Panc1 (cell line): Measurements from ENCODE around the gene RPEL1.
A peak's percentile ranks its signal among the peaks of the same experiment; 100 is the strongest.
"Not testable (repeated sequence)": the region's sequence is repeated elsewhere in the genome, so short reads cannot be mapped to it uniquely, and the experiment has no call there.

ENCODE experiments used
- CTCF ChIP-seq: fragments of 450-650 bp; IDR thresholded peaks from 2 replicates; pipeline ENCODE4 v1.5.1; 2017; ENCODE audit warnings: mild to moderate bottlenecking
- POLR2AphosphoS5 ChIP-seq: IDR thresholded peaks from 2 replicates; pipeline ENCODE4 v1.6.1; 2012; ENCODE audit warnings: mild to moderate bottlenecking, low read depth, low read length, moderate library complexity
- REST ChIP-seq, 2 experiments: IDR thresholded peaks; 2 replicates each; pipeline ENCODE4 v1.6.1; 2011 to 2012; ENCODE audit warnings: low read depth in 2 of 2, control low read depth in 1 of 2, low read length in 1 of 2, mild to moderate bottlenecking in 1 of 2, moderate library complexity in 1 of 2; ENCODE audit not compliant: insufficient read depth in 1 of 2
- SIN3A ChIP-seq: IDR thresholded peaks from 2 replicates; pipeline ENCODE4 v1.6.1; 2012; ENCODE audit warnings: low read depth, mild to moderate bottlenecking, low read length, moderate library complexity, borderline replicate concordance; ENCODE audit not compliant: insufficient read depth
- TCF7L2 ChIP-seq: IDR thresholded peaks from 2 replicates; pipeline ENCODE4 v1.6.1; 2011; ENCODE audit warnings: mild to moderate bottlenecking, low read depth, low read length, inconsistent platforms

GRCh38 chr10:103216362-103216761 lies 29.3 kb upstream of the RPEL1 start:
- not testable (repeated sequence) for TF ChIP-seq POLR2AphosphoS5; SIN3A; CTCF; REST (IDR thresholded peaks at IDR 0.05; ENCODE audit: insufficient read depth in 1 of 2, low read depth in 2 of 2, low read length in 1 of 2)
- TF ChIP-seq TCF7L2: peak; percentile 32; the same call in 1 of the 2 replicates
